ENCODE results near the gene ATG10. TPM values are rescaled to one million over a fixed set of nuclear protein-coding genes. Genes with fewer than 3 reads are reported as not detected.
"Not testable (repeated sequence)": the region's sequence is repeated elsewhere in the genome, so short reads cannot be mapped to it uniquely, and the experiment has no call there.

ATG10 gene
- total and polyA plus RNA-seq, 2 experiments from 2014 or later = 12.5 to 17.7 TPM

DNA sequence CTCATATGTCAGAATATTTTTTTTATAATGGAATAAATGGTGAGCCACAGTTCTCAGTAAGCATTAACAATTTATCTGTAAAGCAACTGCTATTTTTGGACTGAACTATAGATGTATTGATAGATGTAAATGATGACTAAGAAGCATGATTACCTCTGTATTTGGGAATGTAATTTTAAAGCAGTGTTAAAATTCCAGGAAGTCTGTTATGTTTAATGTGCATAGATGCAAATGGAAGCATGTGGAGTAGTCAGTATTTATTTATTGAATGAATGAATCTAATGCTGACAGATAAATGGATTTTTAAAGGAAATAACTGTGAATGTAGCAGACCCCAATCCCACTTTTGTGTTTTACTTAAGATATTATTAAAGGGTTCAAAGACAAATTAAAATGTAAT lies 95.0 kb downstream of the ATG10 start (continued):
- TF ChIP-seq, protein P1, sequence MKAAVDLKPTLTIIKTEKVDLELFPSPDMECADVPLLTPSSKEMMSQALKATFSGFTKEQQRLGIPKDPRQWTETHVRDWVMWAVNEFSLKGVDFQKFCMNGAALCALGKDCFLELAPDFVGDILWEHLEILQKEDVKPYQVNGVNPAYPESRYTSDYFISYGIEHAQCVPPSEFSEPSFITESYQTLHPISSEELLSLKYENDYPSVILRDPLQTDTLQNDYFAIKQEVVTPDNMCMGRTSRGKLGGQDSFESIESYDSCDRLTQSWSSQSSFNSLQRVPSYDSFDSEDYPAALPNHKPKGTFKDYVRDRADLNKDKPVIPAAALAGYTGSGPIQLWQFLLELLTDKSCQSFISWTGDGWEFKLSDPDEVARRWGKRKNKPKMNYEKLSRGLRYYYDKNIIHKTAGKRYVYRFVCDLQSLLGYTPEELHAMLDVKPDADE (IDR thresholded peaks at IDR 0.05) = no peak
- TF ChIP-seq, protein P2, sequence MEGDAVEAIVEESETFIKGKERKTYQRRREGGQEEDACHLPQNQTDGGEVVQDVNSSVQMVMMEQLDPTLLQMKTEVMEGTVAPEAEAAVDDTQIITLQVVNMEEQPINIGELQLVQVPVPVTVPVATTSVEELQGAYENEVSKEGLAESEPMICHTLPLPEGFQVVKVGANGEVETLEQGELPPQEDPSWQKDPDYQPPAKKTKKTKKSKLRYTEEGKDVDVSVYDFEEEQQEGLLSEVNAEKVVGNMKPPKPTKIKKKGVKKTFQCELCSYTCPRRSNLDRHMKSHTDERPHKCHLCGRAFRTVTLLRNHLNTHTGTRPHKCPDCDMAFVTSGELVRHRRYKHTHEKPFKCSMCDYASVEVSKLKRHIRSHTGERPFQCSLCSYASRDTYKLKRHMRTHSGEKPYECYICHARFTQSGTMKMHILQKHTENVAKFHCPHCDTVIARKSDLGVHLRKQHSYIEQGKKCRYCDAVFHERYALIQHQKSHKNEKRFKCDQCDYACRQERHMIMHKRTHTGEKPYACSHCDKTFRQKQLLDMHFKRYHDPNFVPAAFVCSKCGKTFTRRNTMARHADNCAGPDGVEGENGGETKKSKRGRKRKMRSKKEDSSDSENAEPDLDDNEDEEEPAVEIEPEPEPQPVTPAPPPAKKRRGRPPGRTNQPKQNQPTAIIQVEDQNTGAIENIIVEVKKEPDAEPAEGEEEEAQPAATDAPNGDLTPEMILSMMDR (conservative IDR thresholded peaks at IDR 0.05; ENCODE audit: low read depth in 2 of 2) = no peak

- DNase-seq (ENCODE audit: low spot score); H3K36me3 ChIP-seq (ENCODE audit: insufficient read depth); H3K27ac Mint-ChIP-seq; H3K27ac ChIP-seq (ENCODE audit: low read depth); H3K9me3 Mint-ChIP-seq; ATAC-seq; H4K20me1 ChIP-seq (replicated peaks; ENCODE audit: insufficient read depth); H3F3A ChIP-seq (replicated peaks; ENCODE audit: low read depth); H3K4me1 Mint-ChIP-seq; H3K27me3 ChIP-seq (ENCODE audit: insufficient read depth); H3K27me3 Mint-ChIP-seq (ENCODE audit: insufficient read depth, low read depth, poor library complexity); H3K4me3 ChIP-seq; H2AFZ ChIP-seq; H3K4me1 ChIP-seq (ENCODE audit: insufficient read depth); H3K79me2 ChIP-seq (replicated peaks; ENCODE audit: insufficient read depth); H3K4me3 Mint-ChIP-seq; H3K9me2 ChIP-seq (ENCODE audit: insufficient read depth); H3K4me2 ChIP-seq; H3K36me3 Mint-ChIP-seq (ENCODE audit: low read depth): not testable (repeated sequence)
Measured at GRCh38 chr5:82068042-82068441, 96.2 kb downstream of the ATG10 start.

GRCh38 chr5:82068723-82069122 lies 96.9 kb downstream of the ATG10 start:
- Histone ChIP-seq H3K9me2 (ENCODE audit: insufficient read depth) (no peaks in the 10 kb centered on the region), H4K20me1 (replicated peaks; ENCODE audit: insufficient read depth) (no peaks in the 10 kb centered on the region), H3K4me1 (ENCODE audit: insufficient read depth) (no peaks in the 10 kb centered on the region), H3K36me3 (ENCODE audit: insufficient read depth) (no peaks in the 10 kb centered on the region), H3K4me3 (no peak overlapping the region), H2AFZ (no peak overlapping the region), H3K27ac (ENCODE audit: low read depth) (no peak overlapping the region), H3K4me2 (no peak overlapping the region), H3F3A (replicated peaks; ENCODE audit: low read depth) (no peaks in the 10 kb centered on the region), H3K79me2 (replicated peaks; ENCODE audit: insufficient read depth) (no peaks in the 10 kb centered on the region), H3K27me3 (ENCODE audit: insufficient read depth) (no peaks in the 10 kb centered on the region)
- no peak for DNase-seq (ENCODE audit: low spot score)
- Mint-ChIP-seq H3K4me1 (no peaks in the 10 kb centered on the region), H3K4me3 (no peak overlapping the region), H3K27me3 (ENCODE audit: insufficient read depth, low read depth, poor library complexity) (no peaks in the 10 kb centered on the region), H3K9me3 (no peaks in the 10 kb centered on the region), H3K27ac (no peak overlapping the region), H3K36me3 (ENCODE audit: low read depth) (no peaks in the 10 kb centered on the region)
- no peak for ATAC-seq
- TF ChIP-seq NANOG (IDR thresholded peaks at IDR 0.05; ENCODE audit: borderline replicate concordance) (no peak), POLR2AphosphoS5 (IDR thresholded peaks at IDR 0.05; ENCODE audit: low read depth) (no peak), ZNF462 (CRISPR knock-in tag; IDR thresholded peaks at IDR 0.05) (no peak), EZH2 (IDR thresholded peaks at IDR 0.05; ENCODE audit: low read depth, unreplicated experiment) (no peak), STAT1 (IDR thresholded peaks at IDR 0.05; ENCODE audit: unreplicated experiment) (no peak), ZNF114 (CRISPR knock-in tag; IDR thresholded peaks at IDR 0.05) (no peak), ZNF331 (CRISPR knock-in tag; IDR thresholded peaks at IDR 0.05; ENCODE audit: low read depth) (no peak), CREB1 (CRISPR knock-in tag; IDR thresholded peaks at IDR 0.05; ENCODE audit: low read depth) (no peak)
- TF ChIP-seq, protein P2 (conservative IDR thresholded peaks at IDR 0.05; ENCODE audit: low read depth in 2 of 2) = no peak
